ENCODE data around the gene MEMO1.
"Not testable (repeated sequence)": the region's sequence is repeated elsewhere in the genome, so short reads cannot be mapped to it uniquely, and the experiment has no call there.

The MEMO1 gene

GRCh38 chr2:31956312-31956711 is 54.5 kb downstream of the MEMO1 start:
- no peak for DNase-seq

DNA sequence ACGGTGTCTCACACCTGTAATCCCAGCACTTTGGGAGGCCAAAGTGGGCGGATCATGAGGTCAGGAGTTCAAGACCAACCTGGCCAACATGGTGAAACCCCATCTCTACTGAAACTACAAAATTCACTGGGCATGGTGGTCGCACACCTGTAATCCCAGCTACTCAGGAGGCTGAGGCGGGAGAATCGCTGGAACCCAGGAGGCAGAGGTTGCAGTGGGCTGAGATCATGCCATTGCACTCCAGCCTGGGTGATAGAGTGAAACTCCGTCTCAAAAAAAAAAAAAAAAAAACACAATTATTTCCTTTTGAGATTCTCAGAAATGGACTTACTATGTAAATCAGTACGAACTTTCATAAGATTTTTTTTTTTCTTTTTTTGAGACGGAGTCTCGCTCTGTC is 57.7 kb downstream of the MEMO1 start:
- not testable (repeated sequence) for DNase-seq

DNA sequence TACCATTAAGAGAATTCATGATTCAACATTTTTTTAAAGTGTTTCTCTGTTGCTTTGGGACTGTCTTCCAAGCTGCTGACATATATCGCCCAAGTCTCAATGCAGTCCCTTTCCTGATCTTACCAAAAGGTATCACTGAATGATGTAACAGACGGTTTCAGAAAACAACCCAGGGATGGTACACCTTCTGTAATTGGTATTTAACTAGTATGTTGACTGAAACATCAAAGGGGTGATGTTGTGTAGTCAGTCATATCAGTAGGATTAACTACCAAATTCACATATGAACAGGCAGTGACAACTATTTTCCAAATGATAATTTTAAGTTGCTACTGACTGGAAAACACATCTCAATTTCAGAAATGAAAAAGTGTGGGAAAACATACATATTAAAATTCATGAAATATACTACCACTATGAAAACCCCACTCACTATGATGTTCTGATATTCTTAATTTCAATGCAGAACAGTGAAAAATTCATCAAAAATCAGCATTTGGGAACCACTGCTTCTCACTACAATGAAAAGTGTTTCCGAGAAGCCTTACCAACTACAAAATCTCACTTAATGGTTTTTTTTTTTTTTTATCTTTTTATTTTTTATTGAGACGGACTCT is 59.8 kb downstream of the MEMO1 start:
- DNase-seq, result no peak

GRCh38 chr2:31947871-31948270 is 62.9 kb downstream of the MEMO1 start:
- DNase-seq, result no peak

DNA sequence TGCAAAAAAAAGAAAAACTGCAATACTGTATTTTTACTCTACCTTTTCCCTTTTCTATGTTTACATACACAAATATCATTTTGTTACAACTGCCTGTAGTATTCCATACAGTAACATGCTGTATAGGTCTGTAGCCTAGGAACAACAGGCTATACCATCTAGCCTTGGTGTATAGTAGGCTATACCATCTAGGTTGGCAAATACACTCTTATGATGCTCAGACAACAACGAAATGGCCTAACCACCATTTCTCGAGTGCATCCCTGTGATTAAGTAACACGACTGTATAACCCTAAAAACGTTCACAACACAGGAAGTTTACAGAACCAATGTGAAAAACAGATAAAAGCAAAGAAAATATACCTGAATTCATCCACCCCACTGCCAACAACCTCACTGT is 64.0 kb downstream of the MEMO1 start:
- DNase-seq, result no peak

DNA sequence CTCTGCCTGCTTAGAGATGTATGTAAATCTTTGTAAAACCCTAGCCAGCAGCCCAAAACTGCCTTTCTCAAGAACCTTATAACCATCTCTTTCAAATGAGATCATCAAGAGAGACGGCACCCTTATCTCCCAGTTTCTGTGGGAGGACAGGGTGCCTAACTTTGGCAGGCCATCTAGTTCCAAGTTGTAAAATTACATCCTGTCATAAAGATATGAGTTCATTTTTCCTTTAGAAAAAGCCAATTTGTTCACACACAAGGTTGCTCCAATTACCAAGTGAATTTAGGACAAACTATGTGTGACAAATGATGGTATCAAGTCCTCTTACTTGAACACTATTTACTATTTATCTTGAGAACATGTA is 65.3 kb downstream of the MEMO1 start:
- no peak for DNase-seq

DNA sequence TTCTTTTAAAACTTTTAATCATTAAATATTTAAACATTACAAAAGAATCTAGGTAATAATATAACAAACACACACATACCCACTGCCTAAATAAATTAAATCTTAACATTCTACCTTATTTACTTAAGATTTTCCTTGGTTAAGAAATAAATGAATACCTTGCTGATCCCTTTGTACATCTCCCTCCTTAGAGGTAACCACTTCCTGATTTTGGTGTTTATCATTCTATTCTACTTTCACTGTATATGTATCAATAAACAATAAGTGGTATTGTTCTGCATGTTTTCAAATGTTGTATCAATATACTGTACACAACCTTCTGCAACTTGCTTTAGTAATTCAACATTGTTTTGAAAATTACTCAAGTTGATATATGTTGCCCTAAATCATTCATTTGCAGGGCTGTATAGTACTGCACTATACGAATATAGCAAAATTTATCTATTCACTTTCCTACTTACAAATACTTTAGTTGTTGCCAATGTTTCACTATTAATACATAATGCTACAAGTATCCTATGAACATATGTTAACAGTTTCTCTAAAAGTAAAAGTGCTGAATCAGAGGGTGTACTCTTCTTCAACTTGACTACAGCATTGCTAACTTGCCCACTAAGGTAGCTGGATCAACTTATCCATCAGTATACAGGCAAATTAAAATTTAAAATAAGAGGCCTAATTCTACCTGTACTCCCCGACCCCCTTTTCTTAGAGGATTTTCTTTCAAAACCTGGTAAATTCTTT is 65.8 kb downstream of the MEMO1 start:
- DNase-seq, result no peak

DNA sequence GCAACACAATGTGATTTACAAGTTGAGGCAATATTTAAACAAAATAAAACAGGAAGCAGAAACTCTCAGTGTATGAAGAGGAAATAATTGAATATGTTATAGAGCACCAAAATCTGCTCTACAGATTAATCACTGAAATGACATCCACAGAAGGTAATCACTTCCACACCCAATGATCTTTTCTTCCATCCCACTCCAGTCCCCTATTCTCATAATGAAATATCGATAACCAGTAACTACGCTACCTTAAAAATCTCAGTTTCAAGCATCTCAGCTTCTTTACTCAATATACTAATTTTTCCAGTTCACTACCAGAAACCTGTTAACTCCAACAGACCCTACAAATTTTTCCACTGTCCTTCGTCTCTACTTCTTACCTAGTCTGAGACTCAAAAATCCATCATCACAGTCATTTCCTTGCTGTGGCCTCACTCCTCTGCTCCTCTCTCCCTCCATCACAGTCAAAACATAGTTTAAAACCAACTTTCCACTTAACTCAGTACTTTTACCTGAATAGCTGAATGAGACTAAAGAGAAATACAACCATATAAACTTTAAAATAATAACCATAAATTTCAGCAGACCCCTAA is 67.1 kb downstream of the MEMO1 start:
- no peak for DNase-seq

DNA sequence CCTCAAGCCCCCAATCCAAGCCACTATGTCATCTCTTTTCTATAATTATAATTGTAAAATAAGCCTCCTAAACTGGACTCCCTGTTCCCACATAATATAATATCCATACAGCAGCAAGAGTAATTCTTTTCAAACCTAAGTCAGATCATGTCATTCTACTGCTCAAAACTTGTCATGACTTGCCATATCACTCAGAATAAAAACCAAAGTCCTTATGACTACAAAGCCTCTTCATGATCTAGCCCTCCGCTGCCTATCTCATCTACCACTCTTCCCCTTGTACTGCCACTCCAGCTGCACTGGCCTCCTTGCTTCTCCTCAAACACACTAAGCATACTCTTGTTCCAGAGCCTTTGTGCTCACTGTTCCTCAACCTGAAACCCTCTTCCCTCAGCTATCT is 69.9 kb downstream of the MEMO1 start:
- no peak for DNase-seq

DNA sequence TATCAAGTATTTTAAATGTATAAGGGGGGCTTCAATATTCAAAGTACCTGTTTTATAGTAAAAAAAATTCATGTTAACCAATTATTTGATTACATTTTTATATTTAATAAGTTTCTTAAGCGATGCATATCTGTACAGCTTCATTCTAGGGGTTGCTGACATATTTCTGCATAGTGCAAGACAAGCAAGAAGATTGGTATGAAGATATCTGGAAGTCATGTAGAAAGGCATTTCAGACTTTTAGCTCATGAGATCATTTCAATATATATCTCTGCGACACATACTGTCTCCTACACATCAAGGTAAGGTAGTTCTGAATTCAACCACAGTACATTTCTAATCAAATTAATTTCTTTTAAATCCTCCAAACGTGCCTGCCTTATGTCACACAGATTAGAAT is 73.1 kb downstream of the MEMO1 start:
- no peak for DNase-seq

DNA sequence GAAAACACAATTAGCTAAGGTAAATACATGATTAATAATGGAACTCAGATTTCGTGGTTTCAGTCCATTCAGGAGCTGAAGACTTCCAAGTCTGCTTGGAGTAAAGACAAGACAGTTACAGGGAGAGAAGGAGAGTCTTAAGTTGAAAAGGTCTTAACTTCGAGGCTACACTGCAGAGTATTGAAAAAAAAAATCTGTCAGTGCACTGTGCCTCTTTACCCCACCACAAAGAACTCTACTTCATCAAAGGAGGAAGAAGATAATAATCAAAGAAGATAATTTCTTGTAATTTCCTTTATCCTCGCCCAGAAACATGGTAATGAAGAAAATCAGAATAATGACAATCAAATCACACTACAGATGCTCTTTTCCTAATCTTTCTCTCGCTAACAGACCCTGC is 75.4 kb downstream of the MEMO1 start:
- DNase-seq, result no peak

GRCh38 chr2:31933066-31933465 is 77.7 kb downstream of the MEMO1 start:
- DNase-seq, result no peak

- DNase-seq, result no peak
These were observed 78.2 kb downstream of the MEMO1 start for GRCh38 chr2:31932589-31932988.

DNA sequence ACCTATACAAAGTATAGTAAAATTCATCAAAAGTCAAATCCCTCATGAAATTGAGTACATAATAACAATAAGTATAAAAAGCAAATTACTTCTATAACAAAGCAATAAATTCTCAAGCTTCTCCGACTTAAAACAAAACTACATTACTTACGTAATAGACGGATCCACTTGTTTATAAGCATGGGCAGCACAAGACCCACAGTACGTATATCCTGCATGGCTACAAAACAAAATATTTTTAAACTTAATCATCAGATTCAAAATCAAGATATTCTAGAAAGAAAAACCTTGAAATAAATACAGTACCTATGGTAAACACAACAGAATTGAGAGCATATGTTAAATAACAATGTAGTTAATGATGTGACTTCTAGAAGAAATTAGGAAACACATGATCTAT is 78.9 kb downstream of the MEMO1 start:
- DNase-seq, result no peak

DNA sequence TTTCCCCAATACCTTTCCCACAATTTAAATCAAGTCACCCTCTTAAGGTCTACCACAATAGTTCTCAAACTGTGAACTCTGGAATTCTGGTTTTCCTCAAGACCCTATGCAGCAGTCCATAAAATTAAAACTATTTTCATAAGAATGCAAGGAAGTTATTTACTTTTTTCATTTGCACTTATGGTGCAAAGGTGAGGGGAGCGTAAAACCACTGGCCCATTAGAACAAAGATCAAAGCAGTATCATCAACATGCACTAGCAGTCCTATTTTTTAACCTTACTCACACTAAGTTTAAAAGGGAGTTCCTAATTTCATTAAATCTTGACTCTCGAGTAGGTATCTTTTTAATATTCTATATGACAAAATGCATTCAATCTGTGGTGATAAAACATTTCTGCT is 85.3 kb downstream of the MEMO1 start:
- DNase-seq, result no peak

GRCh38 chr2:31923662-31924061 is 87.1 kb downstream of the MEMO1 start:
- no peak for DNase-seq

DNA sequence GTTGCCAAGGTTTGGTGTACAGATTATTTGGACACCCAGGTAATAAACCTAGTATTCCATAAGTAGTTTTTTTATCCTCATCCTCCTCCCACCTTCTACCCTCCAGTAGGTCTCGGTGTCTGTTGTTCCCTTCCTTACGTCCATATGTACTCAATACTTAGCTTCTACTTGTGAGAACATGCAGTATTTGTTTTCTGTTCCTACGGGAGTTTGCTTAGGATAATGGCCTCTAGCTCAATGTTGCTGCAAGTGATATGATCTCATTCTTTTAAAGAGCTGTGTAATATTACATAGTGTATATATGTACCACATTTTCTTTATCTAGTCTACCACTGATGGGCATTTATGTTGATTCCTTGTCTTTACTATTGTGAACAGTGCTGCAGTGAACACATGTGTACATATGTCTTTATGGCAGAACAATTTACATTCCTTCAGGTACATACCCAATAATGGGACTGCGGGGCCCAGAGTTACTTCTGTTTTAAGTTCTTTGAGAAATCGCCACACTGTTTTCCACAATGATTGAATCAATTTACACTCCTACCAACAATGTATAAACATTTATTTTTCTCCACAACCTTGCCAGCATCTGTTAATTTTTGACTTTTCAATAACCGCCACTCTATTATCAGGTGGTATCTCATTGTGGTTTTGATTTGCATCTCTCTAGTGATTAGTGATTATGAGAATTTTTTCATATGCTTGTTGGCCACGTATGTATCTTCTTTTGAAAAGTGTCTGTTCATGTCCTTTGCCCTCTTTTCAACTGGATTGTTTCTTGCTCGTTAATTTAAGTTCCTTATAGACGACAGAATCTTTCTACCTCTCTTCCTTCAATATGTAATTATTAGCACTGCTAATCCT is 88.0 kb downstream of the MEMO1 start:
- DNase-seq, result no peak

- no peak for DNase-seq
These were observed 89.8 kb downstream of the MEMO1 start for GRCh38 chr2:31920962-31921361.

DNA sequence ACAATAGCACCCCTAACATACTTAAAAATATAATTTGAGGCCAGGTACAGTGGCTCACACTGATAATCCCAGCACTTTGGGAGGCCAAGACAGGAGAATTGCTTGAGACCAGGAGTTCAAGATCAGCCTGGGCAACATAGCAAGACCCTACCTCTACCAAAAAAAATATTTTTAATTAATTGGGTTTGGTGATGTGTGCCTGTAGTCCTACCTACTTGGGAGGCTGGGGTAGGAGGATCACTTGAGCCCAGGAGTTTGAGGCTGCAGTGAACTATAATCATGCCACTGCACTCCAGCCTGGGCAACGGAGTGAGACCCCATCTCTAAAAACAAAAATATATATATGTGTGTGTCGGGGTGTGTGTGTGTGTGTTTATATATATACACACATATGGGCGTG is 91.3 kb downstream of the MEMO1 start:
- no peak for DNase-seq

DNA sequence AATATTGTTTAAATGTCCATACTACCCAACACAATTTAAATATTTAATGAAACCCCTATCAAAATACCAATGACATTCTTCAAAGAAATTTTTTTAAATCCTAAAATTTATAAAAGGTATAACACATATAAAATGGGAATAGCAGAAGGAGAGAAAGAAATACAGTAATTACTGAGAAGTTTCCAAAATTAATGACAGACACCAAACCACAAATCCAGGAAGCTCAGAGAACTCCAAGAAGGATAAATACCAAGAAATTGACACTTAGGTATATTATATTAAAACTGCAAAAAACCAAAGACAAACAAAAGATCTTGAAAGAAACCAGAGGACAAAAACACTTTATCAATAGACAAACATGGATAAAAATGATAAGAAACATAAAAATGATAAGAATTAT is 101.1 kb downstream of the MEMO1 start:
- no peak for DNase-seq

DNA sequence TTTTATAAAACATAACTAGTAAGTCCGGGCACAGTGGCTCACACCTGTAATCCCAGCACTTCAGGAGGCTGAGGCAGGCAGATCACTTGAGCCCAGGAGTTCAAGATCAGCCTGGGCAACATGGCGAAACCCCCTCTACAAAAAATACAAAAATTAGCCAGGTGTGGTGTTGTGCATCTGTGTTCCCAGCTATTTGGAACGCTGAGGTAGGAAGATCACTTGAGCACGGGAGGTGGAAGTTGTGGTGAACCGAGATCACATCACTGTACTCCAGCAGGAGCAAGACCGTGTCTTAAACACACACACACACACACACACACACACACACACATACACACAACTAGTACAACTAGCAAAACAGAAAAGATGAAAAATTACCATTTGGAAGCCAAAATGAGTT is 103.3 kb downstream of the MEMO1 start:
- DNase-seq, result not testable (repeated sequence)

- no peak for DNase-seq
These were observed 107.6 kb downstream of the MEMO1 start for GRCh38 chr2:31903109-31903780.

GRCh38 chr2:31901900-31902299 is 108.9 kb downstream of the MEMO1 start:
- no peak for DNase-seq
